Activated T-cell treated with anti-CD3 and anti-CD28 coated beads for 48 hours (primary cell): ENCODE measurements around the gene RNF126.
A peak's percentile ranks its signal among the peaks of the same experiment; 100 is the strongest.

ENCODE experiments used
- DNase-seq: peaks from one replicate; pipeline ENCODE4 v3.0.0-alpha.2; 2020; ENCODE audit warnings: low read depth

The RNF126 gene

DNA sequence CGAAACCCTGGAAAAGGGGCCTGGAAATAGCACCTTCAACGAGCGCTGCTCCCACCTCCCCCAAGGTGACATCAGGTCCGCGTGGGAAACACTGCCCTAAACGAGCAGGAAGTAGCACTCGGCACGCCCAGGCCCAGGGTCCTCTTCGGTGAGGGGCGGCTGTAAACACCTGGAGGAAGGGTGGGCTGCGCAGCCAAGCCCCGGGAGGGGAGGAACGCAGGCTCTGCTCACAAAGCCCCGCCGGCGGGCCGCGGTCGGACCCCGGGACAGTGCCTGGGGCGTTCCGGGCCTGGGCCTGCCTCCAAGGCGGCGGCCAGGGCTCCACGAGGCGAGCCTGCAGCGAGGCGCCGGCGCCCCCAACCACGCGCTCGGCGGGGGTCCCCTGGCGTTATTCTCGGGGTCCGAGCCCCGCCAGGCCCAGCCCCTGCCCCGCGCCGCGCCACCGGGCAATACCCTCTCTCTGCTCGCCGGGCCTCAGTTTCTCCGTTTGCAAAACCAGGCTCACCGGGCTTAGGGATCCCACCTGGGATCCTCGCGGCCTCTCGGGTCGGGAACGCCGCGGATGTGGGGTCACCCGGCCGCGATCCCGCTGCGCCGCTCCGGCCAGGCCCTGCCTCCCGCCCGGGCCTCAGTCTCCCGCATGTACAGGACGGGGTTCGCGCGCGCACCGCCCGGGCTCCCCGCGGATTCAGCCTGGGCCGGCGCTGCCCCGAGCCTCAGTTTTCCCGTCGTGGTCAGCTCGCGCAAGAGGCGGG lies 630 bp downstream of the RNF126 start:
- DNase-seq, result peak; percentile 64

- peak; percentile 56 for DNase-seq
Observed at GRCh38 chr19:661427-662196, 1.4 kb downstream of the RNF126 start.

- no peak for DNase-seq
Observed at GRCh38 chr19:660793-661426, 2.1 kb downstream of the RNF126 start.

DNA sequence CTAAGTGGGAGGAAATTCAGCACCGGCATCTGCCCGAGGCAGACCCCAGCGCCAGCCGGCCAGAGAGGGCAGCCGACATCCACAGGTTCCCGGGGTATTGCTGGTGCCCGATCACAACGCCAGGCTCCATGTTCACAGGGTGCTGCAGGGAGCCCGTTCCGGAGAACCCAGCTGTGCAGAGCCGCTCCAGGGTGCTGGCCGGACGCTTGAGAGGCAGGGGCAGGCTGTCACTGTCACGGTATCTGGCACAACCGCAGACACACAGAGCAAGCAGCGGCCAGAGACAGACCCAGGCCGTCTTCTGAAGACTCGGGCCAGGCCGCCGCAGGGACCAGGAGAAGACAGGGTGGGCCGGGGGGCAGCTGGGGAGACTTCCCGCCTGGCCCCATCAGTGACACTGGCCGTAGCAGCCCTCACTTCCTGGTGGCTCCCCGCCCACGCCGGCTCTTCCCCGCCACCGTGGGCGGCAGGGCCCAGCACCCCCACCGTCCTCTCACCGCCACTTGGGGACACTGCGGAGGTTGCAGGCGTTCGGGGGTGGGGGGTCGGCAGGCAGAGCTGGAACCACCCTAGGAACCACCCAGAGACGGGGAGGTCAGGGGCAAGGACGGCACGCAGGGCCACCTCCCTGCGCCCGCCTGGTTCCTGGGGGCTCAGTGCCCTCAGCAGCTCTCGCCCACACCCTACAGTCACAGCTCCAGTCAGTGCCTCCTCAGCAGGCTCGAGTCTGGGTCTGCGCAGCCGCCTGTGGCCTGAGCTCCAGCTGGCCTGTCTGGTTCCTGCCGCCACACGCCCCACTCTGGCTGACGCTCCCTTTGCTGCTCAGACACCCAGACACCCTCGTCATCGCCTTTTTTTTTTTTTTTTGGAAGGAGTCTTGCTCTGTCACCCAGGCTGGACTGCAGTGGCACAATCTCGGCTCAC lies 3.8 kb downstream of the RNF126 start:
- no peak for DNase-seq

DNA sequence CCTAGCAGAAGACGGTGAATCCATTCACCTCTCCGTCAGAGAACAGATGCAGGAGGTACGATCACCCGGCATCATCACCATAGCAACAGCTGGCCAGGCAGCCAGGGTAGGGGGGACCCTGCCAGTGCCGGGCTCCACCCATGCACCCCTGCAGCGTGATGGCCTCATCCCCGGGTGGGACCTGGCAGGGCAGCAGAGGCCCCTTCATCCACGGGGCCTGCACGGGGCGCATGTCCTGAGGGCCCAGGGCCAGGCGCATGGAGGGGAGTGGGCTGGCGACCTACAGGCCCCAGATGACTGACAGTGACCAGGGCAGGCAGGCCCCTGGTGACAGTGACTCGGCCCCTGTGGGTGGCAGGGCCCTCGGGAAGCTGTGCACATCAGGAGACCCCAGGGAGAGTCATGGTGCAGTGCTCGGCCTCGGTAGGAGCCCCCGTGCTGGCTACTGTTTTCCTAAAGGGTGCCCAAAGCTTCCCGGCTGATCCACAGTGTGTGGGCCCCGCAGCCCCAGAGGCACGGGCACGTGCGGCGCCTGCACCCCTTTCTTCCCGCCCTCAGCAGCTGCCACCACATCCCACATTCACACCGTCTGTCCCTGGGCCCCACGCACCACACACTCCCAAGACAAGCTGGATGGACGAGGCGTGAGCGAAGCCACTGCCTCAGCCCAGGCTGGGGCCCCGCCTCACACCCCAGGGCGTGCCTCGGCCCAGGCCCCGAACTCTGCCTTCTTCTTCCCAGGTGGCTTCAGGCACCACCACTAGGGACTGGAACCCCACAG lies 4.8 kb downstream of the RNF126 start:
- no peak for DNase-seq

DNA sequence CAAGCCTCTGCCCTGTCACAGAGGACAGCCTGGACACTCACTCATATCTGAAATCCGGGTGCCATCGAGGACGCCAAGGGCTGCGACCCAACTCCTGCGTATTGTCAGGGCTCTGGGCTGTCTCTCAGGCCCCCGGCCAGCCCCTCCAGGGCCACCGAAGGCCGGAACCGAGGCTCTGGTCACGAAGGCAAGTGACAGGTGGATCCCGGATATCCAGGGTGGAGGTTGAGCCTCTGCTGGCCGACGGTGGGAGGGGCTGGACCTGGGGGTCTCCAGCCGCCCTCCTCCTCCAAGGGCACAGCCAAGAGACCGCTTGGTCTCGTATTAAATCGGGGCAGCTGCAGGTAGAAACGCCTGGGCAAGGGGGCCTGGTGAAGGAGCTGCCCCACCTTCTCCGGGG lies 5.4 kb downstream of the RNF126 start:
- no peak for DNase-seq

- no peak for DNase-seq
Observed at GRCh38 chr19:656751-657559, 6.1 kb downstream of the RNF126 start.

DNA sequence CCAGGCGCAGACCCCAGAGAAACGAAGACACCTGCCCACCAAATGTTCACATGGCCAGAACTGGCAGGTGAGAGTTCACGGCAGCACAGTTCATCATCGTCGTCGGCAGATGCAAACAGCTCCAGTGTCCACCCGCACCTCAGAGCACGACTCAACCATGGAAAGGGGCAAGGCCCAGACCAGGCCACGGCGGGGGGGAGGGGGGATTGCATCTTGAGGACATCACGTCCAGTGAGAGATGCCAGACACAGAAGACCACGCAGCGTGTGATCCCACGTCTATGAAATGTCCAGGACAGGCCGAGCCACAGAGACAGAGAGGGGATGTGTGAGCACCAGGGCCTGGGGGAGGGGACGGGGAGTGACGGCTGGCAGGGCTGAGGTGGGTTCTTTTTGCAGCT lies 7.3 kb downstream of the RNF126 start:
- DNase-seq, result no peak

- DNase-seq, result no peak
Observed at GRCh38 chr19:653425-653824, 9.6 kb downstream of the RNF126 start.

GRCh38 chr19:652467-653389 lies 10.3 kb downstream of the RNF126 start:
- no peak for DNase-seq

GRCh38 chr19:651991-652390 lies 11.0 kb downstream of the RNF126 start:
- no peak for DNase-seq

DNA sequence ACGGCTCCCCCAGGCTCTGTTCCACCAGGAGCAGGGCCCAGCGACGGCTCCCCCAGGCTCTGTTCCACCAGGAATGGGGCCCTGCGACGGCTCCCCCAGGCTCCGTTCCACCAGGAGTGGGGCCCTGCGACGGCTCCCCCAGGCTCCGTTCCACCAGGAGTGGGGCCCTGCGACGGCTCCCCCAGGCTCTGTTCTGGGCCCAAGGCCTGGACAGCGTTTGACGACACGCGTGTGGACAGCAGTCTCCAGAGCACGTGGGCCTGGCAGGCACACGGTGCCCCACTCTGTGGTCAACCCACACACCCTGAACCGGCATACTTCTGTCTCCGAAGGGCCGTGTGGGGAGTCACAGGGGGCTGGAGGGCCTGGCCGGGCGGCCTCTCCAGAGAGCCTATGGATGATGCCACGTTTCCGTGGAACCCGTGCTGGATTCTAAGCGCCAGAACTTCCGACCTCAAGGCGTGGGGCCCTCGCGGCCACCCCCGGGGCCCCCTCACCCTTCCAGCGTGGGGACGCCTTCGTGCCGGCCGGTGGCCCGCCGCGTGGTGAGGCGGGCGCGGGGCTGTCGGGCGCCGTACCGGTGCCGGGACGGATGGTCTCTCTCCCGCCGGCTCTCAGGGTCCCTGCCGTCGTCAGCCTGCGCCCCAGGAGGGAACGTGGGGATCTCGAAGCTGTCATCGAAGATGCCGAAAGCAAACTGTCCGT lies 11.7 kb downstream of the RNF126 start:
- DNase-seq, result no peak

GRCh38 chr19:650121-650520 lies 12.9 kb downstream of the RNF126 start:
- no peak for DNase-seq

DNA sequence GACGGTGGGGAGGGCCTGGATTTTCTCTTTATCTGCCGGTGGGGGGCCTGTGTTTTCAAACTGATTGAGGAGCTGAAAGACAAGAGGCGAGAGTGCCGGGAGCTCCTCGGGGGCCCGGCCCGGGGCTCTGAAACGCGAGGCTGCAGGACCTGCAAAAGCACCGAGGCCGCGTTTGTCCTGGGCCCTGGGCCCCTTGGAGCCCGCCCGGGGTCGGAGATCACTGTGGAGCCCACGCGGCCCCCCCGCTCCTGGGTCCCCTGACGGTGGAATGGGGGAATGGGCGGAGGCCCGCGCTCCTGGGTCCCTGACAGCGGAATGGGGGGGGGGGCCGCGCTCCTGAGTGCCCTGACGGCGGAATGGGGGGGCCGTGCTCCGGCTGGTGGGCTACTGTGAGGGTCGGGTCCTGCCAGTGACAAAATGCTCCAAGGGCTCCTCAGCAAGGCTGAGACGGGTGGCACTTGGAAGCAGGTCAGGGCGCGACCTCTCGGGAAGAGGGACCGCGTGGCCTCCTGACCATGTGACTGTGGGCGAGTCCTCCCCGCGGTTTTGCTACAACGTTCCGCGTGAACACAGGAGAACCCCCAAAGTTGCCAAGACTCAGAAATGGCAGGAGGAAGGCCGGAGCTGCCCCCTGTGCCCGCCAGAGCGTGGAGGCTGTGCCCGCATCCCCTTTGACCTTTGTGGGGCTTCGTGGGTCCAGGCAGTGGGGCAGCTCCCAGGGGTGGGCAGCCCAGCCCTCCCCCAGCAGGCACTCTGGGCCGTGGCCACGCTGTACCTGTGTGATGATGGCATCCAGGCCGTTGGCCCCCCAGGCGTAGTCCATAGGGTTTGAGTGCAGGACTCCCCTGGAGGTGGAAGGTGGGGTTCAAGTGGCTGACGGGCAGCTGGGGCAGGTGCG lies 13.9 kb downstream of the RNF126 start:
- DNase-seq, result no peak

DNA sequence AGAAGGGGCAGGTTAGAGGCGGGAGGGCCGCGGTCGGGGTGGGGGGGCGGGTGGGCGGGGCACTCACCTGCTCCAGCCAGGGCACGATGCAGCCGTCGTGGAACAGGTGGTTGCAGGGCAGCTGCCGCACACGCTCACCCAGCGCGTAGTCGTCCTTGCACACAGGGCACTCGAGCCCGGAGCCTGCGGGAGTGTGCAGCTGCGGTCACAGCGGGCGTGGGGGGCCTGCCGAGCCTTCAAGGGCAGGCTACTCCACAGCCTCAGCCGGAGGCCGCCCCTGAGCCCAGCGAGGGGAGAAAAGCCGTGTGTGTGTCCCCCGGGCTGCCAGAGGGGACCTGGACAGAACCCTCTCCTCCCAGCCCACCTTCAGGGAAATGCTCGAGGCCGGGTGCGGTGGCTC lies 14.7 kb downstream of the RNF126 start:
- no peak for DNase-seq

DNA sequence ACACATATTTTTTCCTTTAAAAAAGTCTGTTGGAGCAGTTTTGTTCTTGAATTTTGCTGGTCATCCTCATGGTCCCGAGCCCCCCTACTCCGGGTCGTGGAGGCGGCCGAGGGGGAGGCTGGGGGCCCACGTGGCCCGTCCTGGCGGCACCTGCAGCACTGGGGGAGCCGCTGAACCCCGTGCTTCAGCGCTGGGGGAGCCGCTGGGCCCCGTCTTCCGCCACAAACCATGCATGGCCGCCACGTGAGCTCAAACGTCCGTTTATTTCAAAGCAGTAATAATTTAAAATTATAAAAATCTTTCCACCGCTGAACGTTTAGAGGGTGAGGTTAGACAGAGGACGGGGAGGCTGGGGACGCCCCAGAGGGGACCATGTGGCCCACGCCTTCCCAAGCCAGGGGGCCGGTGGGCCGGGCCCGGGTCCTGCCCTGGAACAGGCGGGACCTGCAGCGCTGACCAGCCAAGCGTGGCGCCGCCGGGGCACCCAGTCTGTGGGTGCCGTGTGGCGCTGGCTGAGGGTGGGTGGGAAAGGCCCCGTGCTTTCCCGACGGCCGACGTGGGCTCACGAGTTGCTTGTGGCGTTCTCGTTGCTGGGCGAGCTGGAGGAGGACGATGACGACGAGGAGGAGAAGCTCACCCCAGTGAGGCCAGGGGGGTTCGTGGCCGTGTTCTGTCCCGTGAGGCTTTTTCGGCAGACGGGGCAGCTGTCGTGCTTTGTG lies 15.3 kb downstream of the RNF126 start:
- DNase-seq, result no peak
